GM21737 (cell line): Measurements from ENCODE around the gene PRRC2A.
A peak's percentile ranks its signal among the peaks of the same experiment; 100 is the strongest.

ENCODE experiments used
- ATAC-seq: cut with Tn5 transposase; IDR thresholded peaks from one replicate; pipeline ENCODE4 v1.9.1; 2021; ENCODE audit warnings: mild to moderate bottlenecking, moderate library complexity; ENCODE audit not compliant: unreplicated experiment

The PRRC2A gene

DNA sequence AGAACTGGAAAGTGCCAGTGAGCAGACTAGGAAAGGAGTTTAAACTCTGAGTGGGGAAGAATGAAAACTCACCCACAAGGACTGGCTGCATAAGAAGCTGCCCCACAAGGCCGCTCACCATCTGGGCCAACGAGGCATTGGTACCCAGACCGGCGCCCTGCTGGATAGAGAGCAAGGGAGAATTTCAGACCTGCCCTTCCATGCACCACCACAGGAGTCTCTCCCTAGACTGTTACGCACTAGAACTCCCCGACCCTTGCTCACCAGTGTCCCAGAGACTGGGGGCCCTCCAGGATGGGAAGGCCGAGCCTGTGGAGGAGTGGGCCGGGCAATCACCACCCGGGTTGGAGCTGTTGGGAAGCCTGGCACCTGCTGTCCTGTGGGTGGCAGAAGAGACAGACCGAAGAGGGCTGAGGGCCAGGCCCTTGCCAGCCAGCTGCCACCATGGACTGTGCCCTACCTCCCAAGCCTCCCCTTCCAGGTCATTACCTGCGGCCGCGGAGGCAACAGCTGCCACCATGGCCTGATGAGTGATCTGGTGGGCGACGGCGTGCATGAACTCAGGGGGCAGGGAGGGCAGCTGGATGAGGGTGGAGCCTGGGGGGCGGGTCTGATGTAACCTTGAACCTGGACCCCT lies 23.4 kb downstream of the PRRC2A start:
- no peak for ATAC-seq

DNA sequence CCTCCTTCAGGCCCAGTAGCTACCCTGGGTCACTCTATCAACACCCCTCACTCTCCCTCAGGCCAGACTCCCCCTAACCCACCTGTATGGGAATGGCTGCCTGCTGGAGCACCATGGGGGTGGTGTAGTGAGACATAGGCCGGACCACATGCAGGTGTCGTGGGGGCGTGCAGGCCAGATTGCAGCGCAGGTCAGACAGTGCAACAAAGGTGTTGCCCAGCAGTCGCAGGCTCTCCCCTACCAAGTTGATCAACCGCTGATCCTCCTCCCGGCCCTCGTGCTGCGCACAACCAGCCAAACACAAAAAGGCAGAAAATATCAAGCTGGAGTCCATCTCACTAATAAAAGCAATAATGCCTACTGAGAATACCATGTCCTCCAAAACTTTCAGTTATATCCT lies 24.8 kb downstream of the PRRC2A start:
- no peak for ATAC-seq

DNA sequence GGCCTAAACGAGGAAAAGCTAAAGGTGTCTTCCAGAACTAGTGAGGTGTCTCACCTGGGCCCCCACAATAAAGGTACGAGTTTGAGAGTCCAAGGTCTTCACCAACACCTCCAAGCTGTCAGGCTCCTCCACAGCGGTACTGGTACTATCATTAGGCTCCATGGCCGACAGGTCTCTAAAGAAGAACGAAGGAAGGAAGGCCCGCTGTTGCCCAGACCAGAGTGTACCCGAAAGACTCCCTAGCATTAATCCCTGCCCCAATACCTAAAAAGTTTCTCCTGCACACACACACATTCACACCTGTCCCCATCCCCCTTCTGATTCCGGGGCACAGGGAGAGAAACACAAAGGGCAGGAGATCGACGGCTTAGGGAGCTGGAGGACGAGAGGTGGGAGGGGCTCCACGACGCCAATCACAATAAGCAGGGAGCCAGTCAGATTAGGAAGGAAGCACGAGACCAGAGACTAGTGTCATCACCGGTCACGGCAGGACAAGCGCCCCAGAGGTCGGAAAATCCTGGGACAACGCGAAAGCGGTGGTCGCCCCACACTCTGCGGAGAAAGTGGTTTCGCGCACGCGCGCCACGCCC lies 31.2 kb downstream of the PRRC2A start:
- ATAC-seq = peak; percentile 28

DNA sequence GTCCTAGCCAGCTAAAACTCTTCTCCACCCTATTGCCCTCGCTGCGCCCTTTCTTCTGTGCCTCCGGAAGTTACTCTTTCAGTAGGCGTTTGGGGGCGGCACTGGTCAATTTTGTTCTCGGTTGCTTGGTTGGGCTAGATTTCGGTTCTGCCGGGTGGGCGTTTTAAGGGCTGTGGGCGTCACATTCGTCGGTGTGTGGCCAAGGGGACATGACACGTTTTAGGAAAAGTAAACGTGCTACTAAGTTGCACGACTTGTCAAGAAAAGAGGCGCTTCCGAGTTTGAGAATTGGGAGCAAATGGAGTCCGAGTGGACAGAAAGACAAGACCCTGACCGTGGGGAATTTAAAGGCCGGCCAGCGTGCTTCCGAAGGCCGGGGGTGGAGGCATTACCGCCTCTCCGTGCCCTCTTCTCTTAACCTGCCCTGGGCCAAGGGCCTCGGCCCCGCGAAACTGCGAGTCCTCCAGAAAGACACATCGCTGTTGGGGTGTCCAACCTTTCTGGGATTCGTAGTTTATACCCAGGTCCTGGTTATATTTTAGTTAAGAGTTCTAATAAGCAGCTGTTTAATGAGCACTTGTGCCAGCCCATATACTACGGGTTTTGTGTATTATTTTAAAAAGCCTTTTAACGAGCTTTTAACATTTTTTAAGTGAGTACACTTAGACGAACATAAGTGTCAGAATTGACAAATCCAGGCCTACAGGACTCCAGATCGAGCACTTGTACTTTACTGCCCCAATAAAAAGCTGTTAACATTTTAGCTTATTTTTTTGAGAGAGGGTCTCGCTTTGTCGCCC lies 32.6 kb downstream of the PRRC2A start:
- peak; percentile 48 for ATAC-seq

DNA sequence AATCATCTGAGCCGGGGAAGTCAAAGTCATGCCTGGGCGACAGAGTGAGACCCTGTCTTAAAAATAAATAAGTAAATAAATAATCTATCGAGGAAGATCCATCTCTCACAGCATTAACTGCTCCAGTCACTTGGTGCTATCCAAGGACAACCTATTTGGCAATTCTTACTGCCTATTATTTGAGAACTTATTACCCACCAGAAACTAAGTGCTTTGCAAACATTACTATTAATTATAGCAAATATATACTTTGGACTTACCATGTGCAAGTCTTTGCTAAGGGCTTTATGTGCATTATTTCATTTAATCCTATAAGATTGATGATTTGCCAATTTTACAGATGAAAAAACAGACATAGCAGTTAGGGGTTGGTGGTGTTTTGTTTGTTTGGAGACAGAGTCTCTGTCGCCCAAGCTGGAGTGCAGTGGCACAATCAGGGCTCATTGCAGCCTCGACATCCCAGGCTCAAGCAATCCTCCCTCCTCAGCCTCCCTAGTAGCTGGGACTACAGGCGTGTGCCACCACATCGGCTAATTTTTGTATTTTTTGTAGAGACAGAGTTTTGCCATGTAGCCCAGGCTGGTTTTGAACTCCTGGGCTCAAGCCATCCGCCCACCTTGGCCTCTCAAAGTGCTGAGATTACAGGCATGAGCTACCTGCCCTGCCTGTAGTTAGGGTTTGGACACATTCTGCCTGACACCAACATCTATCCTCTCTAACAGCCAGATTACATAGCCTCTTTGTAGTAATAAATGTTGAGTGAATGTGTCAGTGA lies 34.2 kb downstream of the PRRC2A start:
- no peak for ATAC-seq

DNA sequence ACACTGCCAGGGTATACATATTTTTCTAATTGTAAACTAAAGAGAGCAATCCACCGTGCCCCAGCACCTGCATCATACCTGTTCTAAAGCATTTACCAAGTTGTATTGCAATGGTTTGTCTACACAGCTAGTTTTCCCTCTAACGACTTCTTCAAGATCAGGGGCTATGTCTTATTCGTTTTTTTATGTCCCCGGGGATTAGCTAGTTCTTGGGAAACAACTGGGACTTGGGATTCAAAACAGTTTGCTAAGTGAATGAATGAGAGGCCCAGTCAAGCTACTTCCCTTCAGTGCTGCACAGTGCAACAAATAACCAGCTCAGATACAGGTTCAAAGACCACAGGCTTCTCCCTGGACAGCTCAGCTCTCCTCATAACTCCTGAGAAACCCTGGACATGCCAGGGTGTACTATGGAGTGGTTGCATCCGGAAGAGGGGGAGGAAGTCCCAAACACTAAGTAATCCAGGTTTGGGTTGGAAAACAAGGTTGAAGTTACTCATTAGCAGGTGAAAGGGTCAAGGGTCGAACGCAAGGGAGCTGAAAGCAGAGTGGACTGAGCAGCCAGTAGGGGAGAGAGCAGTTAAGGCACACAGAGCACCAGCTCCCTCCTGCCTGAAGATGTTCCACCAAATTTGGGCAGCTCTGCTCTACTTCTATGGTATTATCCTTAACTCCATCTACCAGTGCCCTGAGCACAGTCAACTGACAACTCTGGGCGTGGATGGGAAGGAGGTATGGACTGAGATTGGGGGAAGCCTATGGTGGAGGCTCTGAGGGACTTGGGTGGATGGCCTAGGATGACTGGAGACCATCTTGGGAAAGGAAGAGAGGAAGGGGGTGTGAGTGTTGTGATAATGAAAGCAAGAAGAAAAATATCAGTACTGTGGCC lies 35.1 kb downstream of the PRRC2A start, which contains the start of gene APOM:
Gene APOM, plus strand, starts transcription at position 546 of the 889 bp plus-strand sequence. Its CDS starts 73 bp downstream, at position 619.
- no peak for ATAC-seq

DNA sequence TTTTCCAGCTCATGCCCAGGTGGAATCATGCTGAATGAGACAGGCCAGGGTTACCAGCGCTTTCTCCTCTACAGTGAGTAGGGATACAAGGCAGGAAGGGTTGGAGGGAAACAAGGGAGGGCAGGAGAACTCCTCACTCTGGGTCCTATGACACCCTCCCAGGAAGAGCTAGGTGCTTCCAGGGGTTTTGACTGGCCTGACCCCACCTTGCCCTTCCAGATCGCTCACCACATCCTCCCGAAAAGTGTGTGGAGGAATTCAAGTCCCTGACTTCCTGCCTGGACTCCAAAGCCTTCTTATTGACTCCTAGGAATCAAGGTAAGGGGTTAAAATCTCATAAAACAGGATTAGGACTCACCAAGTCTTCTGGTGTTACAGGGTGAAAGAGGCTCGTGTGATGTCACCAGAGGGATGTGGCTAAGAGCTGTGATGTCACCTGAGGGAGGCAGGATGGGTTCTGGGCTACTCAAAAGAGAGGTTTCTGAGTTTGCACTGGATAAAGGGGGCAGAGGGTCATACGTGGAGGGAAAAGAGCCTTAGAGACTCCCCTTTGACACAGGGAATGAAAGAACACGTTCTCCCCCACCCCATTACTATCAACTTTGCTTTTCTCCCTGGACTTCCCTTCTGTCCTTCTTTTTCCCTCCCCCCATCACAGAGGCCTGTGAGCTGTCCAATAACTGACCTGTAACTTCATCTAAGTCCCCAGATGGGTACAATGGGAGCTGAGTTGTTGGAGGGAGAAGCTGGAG lies 37.1 kb downstream of the PRRC2A start:
- ATAC-seq = no peak

DNA sequence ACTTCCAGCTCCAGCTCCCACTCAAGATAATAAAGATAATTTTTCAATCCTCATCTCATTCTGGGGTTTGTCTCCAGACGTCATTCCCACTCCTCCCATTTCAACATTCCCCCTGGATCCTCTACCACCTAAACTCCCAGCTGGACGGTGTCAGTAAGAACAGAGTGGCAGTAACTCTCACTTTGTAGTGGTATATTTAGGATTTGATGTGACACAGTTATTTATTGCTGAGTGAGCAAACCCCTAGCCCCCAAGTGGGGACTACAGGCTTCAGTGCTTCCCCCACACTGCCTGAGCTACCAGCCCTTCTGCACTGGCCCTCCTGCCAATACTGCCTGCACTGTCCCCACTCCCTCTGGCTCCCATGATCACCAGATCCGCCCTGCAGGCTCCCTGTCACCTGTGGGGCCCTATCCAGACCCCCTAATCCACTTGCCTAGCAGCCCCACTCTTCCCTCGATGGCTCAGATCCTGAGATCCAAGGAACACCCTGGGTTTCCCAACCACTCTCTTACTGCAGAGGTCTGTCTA lies 37.7 kb downstream of the PRRC2A start:
- ATAC-seq = no peak

DNA sequence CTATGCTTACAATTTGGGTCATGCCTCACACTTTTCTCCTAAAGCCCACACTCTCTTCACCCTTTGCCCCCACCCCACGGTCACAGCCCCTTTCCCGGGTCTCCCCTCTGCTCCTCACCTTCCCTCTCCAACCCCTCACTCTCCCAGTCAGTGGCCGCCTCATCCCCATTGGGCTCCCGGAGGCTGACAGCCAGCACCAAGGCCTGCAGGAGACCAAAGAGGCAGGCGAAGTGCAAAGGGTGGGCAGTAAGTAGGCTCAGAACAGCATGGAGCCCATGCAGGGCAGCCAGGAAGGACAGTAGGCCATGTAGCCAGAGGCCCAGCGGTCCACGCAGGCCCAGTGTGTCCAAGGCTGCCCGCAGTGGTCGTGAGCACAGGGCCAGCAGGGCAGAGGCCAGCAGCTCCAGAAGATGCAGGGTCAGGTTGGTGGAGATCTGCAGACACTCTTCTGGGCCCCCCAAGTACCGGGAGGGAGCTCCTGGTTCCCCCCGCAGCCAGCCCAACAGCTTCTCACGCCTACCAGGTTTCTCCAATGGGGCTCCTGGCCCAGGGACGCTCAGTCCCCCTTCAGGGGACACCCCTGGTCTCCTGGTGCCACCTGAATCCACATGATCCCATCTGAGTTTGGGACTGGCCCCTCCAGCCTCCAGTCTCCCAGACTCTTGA lies 38.6 kb downstream of the PRRC2A start:
- no peak for ATAC-seq

DNA sequence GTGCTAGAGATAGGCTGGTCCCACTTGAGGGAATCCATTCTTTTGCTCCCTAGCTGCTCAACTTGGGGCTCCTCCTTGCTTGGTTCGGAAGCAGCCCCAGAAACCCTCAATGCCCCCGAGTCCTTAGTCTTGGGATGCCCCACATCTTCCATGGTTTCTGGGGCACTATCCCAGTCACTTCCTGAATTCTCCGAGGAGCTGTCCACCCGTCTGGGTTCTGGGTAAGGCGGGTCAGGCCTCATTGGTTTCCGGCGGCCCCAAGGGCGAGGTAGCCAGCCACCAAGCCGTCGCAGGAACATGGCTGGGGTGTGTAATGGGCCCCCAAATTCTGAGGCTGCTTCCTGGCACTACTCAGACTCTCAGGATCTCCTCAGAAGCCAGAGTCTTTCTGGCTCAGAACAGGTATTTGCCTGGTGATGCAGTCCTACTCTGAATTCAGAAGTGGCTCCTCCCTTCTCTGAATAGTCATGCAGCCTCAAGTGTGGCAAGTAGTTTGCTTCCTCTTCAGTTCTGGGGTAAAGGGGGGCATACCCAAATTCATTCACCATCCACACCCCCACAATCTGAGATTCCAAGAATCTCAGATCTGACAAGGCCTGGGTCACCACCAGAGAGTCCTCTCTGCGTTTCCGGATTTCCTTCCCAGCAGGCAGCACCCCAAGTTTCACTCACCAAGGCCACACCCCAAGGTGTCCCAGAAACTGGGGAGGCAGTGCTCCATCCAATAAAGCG lies 39.3 kb downstream of the PRRC2A start:
- no peak for ATAC-seq

DNA sequence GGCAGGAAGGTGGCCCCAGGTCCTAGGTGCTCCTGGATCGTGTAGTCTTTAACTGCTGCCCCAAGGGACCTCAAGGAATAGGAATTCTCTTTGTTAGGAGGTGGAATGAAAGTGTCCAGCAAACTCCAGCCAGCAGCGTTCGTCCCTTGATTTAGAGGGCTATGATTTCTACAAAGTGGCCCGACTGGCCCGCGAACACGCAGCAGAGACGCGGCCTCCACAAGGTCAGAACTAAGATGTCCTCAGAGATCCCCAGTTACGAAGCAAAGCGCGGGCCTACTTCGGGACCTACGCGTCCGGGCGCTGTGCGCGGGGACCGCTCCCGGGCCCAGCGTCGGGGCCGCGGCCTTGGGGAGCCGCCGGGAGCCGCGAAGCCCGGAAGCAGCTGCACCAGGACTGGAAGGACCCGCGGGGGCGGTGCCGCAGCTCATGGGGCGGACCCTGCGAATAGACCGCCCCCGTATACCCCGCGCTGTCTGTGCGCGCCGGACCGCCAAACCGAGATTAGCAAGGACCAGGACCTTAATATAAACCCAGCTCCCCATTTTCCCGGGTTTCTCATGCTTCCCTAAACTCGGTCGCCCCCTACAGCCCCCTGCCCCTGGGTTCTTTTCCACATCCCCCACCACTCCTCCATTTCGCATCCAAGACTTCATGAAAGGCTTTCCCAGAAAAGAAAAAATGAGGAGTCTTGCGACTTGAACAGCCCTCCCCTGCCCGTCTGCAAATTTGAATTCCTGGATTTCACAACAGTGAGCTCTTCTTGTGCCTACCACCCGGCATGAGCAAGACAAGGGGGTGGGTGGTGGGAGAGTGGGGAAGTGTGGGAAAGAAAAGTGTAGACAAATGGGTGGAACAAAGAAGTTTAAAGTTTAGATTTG lies 40.1 kb downstream of the PRRC2A start, which contains the start of gene C6orf47:
Gene C6orf47, minus strand, starts transcription at position 398 of the 881 bp plus-strand sequence. CDS start 831 bp downstream, outside the sequence.
- peak; percentile 35 for ATAC-seq

DNA sequence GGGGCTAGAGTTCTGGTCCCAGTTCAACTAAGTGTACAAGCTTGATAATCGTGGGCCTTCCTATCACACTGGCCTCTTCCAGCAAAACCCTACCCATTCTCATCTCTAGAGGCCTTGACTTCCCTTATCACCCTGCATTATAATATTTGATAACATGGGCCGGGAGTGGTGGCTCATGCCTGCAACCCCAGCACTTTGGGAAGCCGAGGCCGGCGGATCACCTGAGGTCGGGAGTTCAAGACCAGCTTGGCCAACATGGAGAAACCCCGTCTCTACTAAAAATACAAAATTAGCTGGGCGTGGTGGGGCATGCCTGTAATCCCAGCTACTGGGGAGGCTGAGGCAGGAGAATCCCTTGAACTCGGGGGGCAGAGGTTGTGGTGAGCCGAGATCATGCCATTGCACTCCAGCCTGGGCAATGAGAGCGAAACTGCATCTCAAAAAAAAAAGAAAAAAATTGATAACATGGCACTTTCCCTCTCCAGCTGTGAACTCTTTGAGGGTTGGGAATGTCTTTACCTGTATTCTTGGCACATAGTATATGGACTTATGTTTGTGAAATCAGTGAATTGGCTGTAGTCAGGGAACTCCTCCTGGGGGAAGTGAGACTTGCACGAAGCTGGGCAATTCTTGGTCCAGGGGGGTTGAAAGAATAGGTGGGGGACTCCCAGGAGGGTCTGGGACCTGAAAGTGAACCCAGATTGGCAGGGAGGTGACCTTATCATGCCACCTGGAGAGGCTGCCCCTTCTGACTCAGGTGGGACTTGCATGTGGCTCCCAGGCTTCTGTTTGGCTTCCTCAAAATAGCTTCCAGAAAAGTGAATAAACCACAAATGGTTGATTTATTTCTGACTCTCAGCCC lies 41.0 kb downstream of the PRRC2A start:
- ATAC-seq = no peak

DNA sequence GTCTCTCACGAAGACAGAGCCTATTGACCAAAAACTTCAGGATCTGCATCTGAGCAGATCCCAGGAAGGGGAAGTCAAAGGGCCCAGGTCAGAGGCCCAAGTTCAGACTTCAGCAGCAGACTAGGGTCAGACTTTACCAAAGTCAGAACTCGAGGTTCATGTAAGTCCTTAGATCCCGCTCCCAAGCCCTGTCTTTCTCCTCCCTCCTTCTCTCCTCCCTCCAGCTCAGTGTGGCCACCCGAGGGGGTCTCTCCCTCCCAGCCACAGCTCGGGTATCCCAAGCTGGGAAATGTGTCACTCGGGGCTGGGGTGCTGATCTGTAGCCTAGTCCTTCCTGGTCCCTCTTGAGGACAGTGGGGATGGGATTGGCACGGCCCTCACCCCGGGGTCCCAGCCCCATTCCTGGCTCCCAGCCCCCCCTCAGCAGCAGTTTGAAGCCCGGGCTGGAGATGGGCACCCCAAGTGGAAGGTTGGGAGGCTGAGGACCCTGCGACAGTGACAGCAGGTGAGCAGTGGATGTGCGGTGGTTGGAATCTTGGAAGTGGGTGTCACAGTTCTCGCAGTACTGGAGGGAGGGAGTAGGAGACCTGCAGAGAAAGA lies 41.7 kb downstream of the PRRC2A start:
- no peak for ATAC-seq

DNA sequence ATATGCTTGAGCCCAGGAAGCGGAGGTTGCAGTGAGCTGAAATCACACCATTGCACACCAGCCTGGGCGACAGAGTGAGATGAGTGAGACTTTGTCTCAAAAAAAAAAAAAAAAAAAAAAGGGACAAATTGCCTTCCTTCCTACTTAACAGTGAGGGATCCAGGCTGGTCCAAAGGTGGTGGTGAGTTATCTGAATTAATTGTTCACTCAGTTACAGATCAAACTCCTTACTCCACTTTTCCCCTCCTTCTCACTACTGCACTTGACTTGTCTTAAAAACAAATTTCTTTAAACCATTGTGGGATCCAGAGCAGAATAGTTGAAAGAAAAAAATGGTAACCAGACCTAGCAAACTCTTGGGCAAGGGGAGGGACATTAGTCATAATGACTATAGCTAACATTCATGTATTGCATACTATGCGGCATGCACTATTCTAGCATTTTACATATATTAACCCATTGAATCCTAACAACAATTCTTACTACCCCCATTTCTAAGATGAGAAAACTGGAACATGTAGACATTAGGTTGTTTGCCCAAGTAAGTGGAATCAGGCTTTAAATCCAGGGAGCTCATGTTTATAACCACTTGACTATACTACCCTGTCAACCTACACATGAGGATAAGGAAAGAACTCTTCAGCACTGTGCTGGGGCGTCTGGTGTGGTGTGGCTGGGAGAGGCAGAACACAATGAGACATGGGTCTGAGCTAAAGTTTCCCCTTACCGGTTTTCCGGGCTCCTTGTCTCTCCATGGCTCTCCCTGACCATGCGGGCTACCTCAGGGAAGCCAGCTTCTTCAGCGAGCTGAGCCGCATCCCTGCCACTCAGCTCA lies 42.8 kb downstream of the PRRC2A start:
- ATAC-seq = no peak
